ENCODE data around the gene PAK4. TPM values are rescaled to one million over a fixed set of nuclear protein-coding genes. Genes with fewer than 3 reads are reported as not detected.
A peak's percentile ranks its signal among the peaks of the same experiment; 100 is the strongest.
"Not testable (repeated sequence)": the region's sequence is repeated elsewhere in the genome, so short reads cannot be mapped to it uniquely, and the experiment has no call there.

PAK4 gene
- total RNA-seq, 2 donors from 2014 or later = 85.0 to 96.9 TPM

DNA sequence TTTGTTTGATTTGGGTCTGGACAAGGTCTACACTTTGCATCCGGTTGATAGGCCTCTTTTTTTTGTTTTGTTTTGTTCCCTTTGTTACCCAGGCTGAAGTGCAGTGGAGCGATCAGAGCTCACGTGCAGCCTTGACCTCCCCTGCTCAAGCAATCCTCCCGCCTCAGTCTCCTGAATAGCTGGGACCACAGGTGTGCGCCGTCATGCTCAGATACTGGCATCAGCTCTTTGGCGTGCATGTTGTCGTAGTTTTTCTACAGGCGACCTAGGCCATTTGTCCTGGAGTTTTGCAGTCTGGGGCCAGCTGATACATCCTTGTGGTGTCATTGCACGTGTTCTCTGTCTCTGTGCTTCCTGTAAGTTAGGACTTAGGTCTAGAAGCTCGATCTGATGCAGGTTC, 16.3 kb downstream of the PAK4 start:
- ATAC-seq (no peak), DNase-seq (no peak)
- intact Hi-C loops (cut with DNase I, micrococcal nuclease) = no loop called here

DNA sequence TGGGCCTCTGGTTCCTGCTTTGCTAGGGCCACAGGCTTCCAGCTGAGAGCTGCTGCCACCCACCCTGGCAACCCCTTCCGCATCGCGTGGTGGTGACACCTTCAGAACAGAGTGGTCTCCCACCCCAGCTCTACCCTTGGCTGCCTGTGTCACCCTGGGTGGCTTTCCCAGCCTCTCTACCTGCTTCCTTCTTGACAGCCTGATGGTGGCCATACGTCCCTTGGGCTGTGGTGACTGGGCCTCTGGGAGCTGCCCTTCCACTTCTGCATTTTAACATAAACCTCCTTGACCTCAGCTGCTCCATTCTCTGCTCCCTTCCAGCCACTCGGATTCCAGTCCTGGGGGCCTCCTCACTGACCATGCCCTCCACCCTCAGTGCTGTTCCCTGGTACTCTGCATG, 17.0 kb downstream of the PAK4 start:
- intact Hi-C loops (cut with DNase I, micrococcal nuclease) = no loop called here
- ATAC-seq (no peak), DNase-seq (no peak)

DNA sequence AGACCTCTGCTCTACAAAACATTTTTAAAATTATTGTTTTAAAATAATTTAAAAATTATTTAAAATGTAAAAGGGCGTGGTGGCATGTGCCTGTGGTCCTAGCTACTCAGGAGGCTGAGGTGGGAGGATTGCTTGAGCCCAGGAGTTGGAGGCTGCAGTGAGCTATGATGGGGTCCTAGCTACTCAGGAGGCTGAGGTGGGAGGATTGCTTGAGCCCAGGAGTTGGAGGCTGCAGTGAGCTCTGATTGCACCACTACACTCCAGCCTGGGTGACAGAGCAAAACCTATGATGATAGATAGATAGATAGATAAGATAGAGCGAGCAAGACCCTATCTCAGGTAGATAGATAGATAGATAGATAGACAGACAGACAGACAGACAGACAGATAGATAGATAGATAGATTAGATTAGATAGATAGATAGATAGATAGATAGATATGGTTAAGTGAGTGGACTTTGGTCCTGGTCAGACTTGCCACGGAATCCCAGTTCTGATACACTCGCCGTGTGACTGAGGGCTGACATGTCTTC, 18.2 kb downstream of the PAK4 start:
- intact Hi-C loops (cut with DNase I, micrococcal nuclease); DNase-seq: not testable (repeated sequence)
- ATAC-seq = peak; percentile 37

DNA sequence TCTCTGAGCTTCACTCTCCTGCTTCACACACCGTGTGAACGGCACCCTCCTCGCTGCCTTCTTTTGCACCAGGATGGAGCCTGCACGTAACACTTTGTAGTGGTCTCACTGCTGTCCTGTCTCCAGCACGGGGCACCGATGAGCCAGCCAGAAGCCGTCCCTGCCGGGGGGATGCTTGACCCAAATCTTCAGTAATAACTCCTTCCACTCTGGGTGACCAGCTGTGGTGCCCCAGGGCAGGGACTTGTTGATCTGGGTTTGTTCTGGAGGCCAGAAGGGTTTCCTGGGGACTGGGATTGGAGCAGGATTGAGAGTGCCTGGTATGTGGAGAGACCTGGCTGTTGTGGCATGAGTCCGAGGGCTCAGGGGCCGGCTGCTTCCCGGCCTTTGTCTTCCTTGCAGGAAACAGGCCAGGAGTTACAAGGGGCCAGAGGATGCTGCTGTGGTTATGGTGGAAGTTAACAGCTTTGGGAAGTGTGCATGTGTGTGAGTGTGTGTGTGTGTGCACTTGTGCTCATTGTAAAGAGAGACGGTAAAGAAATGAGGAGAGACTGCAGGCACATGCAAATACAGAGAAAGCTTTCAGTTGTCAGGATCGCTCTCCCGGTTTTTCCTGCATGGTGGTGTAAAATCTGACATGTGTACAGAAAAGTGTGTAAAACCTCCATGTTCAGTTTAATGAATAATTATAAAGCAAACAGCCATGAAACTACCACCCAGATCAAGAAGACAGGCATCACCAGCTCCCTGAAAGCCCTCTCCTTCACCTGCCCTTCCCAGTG, 18.9 kb downstream of the PAK4 start:
- ATAC-seq (peak; percentile 70), DNase-seq (peak in 1 of 2 donors; percentile 29)
- intact Hi-C loops (cut with DNase I, micrococcal nuclease) = no loop called here

DNA sequence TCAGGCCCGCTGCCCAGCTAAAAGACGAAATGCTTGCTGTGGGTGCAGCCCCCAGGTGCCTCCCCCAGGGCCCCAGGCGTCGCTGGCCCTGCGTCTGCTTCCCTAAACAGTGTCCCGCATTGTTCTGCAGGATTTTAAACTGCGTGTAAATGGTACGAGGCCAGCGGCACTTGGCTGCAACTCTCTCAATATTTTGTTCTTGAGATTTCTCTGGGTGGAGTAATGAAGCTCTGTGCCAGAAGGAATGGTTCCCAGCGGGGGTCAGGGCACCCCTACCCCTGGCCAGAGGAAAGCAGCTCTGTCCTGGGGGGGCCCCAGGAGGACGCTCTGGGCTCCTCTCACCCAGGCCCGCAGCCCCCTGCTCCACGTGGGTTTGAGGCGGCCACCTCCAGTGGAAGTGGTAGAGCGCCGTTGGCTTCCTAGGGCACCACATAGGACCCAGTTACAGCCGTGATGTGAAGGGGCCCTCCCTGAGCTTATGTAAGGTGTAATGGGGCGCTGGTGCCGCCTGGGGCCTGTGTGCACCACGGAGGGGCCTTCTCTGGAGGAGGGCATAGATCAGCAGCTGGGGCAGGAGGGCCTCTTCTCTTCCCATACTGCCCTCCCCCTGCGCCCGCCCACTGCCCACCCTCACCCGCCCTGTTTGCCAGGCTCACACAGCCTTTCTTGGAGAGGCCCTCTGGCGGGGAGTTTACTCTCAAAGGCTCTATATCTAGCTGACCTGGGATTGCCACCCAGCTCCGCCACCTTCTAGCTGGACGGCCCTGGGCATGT, 19.8 kb downstream of the PAK4 start:
- peak; percentile 60 for ATAC-seq
- peak; percentile 61 to 66 for DNase-seq
- intact Hi-C loops (cut with DNase I, micrococcal nuclease) = no loop called here

DNA sequence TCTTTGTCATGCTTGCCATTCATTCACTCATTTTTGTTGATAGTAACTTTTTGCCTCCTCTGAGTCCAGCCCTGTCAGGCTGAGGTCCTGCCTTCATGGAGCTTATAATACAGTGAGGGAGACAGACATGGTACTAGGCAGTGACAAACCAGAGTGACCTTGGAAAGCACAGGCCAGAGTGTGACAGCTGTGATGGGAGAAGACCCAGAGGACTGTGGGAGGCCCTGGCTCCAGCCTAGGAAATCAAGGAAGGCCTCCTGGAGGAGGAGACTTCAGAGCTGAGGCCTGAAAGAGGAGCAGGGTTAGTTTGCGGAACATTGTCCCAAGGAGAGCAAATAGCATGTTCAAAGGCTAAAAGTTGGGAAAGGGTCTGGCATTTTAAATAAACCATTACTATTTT, 20.5 kb downstream of the PAK4 start:
- no peak for DNase-seq
- intact Hi-C loops (cut with DNase I, micrococcal nuclease) = no loop called here
- no peak for ATAC-seq

DNA sequence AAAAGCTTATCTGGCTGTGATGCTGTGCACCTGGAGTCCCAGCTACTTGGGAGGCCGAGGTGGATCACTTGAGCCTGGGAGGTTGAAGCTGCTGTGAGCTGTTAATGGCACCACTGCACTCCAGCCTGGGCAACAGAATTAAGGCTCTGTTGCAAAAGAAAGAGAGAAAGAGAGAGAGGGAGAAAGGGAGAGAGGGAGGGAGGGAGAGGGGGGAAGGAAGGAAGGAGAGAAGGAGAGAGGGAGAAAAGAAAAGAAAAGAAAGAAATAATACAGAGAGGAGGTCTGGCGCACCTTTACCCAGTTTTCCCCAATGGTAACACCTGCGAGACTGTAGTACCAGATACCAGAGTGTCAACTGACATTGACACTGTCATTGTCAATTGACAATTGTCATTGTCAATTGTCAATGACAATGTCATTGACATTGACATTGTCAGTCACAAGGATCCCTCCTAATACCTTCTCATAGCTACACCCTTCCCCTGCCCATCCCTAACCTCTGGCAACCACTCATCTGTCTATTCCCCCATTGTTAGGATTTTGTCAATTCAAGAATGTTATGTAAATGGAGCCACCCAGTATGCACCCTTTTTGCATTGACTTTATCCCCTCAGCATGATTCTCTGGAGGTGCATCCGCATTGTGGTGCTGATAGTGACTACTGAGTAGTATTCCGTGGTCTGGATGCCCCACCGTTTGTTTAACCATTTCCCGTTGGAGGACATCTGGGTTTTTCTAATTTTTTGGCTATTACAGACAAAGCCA, 21.3 kb downstream of the PAK4 start:
- intact Hi-C loops (cut with DNase I, micrococcal nuclease) = no loop called here
- ATAC-seq = no peak
- no peak for DNase-seq

DNA sequence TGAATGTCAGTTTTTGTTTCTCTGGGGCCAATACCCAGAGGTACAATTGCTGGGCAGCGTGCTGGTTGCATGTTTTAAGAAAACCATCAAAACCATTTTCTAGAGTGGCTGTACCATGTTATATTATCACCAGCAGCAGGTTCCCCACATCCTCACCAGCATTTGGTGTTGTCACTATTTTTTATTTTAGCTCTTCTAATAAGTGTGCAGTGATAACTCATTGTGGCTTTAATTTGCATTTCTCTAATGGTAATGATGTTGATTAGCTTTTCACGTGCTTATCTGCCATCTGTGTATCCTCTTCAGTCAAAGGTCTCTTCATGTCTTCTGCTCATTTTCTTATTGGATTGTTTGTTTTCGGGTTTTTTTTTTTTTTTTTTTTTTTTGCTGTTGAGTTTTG, 21.9 kb downstream of the PAK4 start:
- DNase-seq (no peak), ATAC-seq (no peak)
- intact Hi-C loops (cut with DNase I, micrococcal nuclease) = no loop called here

DNA sequence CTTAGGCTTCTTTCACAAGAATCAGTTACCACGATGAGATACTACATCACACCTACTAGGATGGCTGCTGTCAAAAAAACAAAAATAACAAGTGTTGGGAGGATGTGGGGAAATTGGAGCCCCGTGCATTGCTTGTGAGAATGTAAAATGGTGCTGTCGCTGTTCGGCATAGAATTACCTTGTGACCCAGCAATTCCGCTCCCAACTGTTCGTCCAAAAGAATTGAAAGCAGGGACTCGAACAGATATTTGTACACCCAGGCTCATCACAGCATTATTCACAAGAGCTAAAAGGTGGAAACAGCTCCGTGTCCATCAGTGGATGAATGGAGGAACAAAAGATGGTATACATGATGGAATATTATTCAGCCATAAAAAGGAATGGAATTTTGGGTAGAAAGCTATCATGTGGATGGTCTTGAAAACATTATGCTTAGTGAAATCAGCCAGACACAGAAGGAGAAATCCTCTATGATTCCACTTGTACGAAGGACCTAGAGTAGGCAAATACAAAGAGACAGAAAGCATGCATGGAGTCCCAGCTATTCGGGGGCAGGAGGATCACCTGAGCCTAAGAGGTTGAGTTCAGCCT, 23.4 kb downstream of the PAK4 start:
- no peak for ATAC-seq
- no peak for DNase-seq
- intact Hi-C loops (cut with DNase I, micrococcal nuclease) = no loop called here

DNA sequence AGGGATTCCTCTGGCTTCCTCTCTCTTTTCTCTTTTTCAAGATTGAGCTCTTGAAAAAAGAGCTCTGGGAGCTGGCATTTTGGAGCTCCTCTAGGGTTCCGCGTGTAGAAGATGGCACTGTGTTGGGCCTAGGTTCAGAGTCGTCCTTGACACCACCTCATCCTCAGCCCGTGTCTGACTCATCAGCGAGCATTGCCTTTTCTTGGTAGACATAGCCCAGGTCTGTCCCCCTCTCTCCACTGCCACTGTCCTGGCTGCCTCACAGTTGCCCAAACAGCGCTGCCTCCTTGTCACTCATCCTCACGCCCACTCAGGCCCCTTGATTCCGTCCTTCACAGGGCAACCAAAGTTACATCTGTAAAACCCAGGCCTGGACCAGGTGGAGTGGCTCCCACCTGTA, 24.6 kb downstream of the PAK4 start:
- intact Hi-C loops (cut with DNase I, micrococcal nuclease) = no loop called here
- ATAC-seq (no peak), DNase-seq (no peak)

DNA sequence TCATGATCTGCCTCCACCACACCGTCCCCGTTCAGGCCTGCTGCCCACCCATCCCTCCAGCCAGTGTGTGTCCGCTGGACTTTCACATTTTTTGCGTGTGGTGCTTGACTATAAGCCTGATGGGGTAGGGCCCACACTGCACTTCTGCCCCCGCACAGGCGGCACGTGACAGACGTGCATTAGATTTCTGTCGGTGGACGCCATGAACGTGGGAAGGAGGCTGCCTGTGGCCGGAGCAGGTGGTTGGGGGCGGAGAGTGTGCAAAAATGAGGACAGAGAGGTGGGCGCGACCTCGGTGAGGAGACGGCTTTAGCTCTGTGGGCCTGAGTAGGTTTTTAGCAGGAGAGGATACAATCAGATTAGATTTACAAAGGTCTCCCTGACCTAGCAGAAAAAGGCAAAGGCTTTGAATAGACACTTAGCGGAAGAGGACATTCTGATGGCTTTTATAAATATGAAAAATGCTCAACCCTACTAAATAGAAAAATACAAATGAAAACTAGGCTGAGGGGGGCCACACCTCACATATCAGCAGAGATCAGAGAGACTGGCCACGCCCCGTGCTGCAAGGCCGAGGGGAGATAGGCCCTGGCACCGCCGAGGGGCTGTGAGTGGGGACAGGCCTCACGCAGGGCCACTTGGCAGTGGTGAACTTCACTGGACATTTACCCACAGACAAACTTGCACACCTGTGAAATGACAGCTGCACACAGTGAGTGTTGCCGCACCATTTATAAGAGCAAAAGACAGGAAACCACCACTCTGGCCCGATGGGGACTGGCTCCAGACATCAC, 25.4 kb downstream of the PAK4 start:
- DNase-seq (no peak), ATAC-seq (no peak)
- intact Hi-C loops (cut with DNase I, micrococcal nuclease) = no loop called here

DNA sequence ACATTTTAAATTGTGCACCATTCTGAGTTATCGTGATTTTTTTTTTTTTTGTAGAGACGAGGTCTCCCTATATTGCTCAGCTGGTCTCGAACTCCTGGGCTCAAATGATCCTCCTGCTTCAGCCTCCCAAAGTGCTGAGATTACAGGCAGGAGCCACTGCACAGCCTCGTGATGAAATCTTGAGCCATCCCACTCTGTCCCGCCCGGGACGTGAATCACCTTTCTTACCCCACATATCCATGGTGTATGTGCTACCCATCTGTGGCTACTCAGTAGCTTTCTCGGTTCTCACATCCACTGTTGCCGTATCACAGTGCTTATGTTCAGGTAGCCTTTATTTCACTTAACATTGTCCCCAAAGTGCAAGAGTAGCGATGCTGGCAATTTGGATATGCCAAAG, 26.5 kb downstream of the PAK4 start:
- intact Hi-C loops (cut with DNase I, micrococcal nuclease) = no loop called here
- ATAC-seq (no peak), DNase-seq (no peak)

DNA sequence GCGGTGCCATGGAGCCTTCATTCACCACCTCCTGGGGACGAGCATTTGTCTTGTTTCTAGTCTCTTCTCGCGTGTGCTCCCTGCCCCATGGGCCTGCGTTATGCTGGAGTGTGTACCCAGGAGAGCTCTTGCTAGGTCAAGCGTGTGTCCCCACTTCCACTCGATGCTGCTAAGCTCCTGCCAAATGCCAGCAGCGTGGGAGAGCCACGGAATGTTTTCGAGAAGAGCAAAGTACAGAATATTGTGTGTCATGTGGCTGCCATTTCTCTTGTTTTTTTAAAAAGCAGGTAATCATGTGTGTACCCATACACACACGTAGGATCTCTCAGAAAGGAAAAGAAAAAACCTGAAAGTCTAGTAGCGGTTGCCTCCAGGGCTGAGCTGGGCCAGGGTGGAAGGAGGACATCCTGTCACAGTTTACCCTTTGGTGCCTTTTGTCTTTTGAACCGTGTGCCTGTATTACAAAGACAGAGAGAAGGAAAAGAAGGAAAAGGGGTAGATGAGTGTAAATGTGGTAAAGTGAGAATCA, 28.6 kb downstream of the PAK4 start:
- intact Hi-C loops (cut with DNase I, micrococcal nuclease) = no loop called here
- no peak for ATAC-seq
- DNase-seq = no peak

DNA sequence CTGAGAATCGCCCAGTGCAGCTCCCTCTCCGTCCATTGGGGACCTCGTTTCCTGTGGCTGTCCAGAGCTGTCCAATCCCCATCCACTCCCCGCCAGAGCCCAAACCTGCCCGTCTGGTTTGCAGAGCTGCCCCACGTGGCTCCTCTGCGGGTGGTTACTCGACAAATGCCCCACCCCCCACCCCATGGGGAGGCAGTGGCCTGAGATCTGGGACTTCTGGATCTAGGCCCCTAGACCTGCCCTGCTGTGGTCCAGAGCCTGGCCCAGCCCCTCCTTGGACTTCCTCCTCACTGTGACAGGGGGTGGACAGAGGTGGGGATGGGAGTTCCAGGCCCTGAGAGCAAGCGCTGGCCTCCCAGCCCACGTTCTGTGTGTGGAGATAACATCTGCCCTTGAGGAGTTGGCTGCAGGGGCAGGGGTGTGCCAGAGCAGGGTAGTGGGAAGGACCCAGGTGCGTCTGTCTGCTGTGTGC, 29.1 kb downstream of the PAK4 start:
- peak; percentile 70 to 83 for DNase-seq
- peak; percentile 82 for ATAC-seq
- intact Hi-C loops (cut with DNase I, micrococcal nuclease) = no loop called here

DNA sequence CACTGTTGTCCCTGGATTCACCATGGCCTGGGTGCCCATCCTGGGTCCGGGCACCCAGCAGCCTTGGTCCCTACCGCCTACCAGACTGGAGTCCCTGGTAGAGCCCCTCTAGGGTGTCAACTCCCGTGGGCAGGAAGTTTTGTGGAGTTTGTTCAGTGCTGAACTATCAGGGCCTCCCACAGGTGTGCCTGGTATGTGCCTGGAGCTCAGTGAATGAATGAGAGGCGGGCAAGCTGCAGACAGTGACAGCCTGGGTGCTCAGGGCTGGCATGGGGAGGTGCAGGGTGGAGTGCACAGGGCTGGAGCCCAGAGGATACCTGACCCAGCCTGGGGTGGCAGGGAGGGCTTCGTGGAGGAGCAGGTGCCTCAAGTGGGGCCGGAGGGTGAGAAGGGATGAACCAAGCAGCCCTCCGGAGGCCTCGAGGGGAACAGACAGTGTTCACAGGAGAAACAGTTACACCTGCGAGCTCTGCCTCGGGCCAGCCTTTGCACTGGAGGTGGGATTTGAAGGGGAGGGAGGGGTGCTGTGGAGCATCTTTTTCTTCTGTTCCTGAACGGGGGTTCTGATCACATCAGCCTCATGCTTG, 29.6 kb downstream of the PAK4 start:
- ATAC-seq (peak; percentile 29), DNase-seq (no peak)
- intact Hi-C loops (cut with DNase I, micrococcal nuclease) = no loop called here

DNA sequence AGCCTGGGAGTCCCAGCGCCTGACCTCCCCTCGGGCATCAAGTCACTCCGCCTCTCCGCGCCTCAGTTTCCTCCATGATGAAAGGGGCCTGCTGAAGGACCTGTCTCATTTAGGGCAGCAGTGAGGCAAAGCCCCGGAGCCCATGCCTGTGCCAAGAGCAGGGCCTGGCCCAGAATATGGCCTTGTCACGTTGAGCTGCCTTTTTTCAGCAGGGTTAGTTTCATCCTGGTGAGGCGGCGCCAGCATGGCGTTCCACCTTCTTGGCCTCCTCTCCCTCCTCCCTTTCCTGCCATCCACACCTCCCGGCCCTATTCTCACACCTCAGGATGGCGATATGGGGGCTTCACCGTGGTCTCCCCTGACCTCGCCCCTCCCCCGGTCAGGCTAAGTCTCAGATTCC, 30.2 kb downstream of the PAK4 start:
- intact Hi-C loops (cut with DNase I, micrococcal nuclease) = no loop called here
- no peak for ATAC-seq

DNA sequence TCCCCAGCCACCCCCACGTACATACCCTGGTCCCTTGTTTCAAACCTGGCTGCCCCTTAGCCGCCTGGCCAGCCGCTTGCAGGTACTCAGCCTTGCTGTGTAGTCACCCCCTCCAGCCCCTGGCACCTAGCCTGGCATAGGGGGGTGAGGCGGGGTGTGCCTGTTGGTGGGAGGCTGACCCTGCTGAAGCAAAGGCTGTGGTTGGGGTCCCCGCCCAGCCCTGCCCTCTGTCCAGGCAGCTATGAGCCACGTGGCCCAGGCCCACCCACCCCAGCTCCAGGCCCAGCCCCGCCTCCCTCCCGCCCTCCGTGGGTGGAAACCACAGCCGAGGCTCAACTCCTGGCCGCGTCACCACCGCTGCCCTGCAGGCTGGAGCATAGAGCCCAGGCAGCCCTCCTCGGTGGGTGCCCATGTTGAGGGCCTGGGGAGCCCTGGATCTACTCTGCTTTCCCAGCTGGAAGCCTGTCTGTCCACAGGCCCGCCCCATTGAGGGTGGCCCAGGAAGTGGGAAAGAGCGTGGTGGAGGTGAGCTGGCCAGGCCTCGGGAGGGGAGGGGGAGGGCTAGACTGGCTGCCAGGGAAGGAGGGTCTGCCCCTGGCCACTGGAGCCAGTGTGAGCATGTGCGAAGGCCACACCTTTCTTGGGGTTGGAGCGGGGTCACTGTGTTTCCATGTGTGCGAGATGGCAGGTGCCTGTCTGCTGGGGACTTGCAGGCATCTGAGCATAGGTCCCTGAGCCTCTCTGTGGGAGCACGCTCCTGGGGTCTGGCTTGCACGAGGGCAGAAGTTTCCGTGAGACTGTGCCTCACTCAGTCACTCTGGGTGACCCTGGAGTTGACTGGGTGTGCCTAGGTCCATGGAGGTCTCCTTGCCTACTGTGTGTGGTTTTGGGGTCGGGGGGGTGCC, 31.0 kb downstream of the PAK4 start:
- DNase-seq (no peak), ATAC-seq (peak; percentile 27)
- intact Hi-C loops (cut with DNase I, micrococcal nuclease) = no loop called here

More for the DNA sequence above, 30.2 kb downstream of the PAK4 start:
- no peak for DNase-seq
